BE2C (cell line): ENCODE measurements around the gene PTPRM.

Experiments
- DNase-seq: peaks from one replicate; pipeline ENCODE4 v3.0.0-alpha.2; 2020
- H3K27me3 ChIP-seq: fragments of 250-450 bp; sonication (Bioruptor Pico); 2 replicates; pipeline ENCODE4 v1.5.1; 2020; ENCODE audit warnings: mild to moderate bottlenecking
- H3K36me3 ChIP-seq: fragments of 250-450 bp; sonication (Bioruptor Pico); 2 replicates; pipeline ENCODE4 v1.5.1; 2020; ENCODE audit warnings: mild to moderate bottlenecking
- H3K4me1 ChIP-seq: fragments of 250-450 bp; sonication (Bioruptor Pico); 2 replicates; pipeline ENCODE4 v1.5.1; 2020
- H3K4me3 ChIP-seq: 2 replicates; pipeline ENCODE4 v1.5.1; 2011; ENCODE audit warnings: low read depth, low read length
- H3K9me3 ChIP-seq: fragments of 250-450 bp; sonication (Bioruptor Pico); 2 replicates; pipeline ENCODE4 v1.5.1; 2020
- TF ChIP-seq, protein P1 (sequence below): IDR thresholded peaks from 2 replicates; pipeline ENCODE4 v1.5.1; 2012; ENCODE audit warnings: mild to moderate bottlenecking, low read depth, low read length

Gene PTPRM

GRCh38 chr18:7923105-7923504, 356.0 kb downstream of the PTPRM start:
- no peaks in the 10 kb centered on the region for H3K4me1 ChIP-seq

DNA sequence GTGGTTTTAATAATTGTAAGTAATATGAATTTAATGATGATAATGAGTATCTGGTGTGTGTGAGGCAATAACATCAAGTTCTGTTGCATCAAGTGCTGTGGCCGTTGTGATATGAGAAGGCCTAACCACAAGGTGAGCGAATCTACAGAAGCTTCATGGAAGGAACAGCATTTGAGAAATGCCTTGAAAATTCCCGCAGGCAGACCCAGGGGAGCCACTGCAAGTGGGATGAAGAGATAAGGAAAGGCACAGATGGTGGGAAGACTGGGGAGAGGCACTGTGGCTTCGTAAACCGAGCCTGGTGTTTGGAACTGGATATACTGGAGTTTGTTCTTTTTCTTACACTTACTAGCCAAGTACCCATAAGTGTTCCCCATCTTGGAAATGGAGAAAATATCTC, 357.5 kb downstream of the PTPRM start:
- no peak for DNase-seq
- H3K4me3 ChIP-seq, result no peak overlapping the region
- no peaks in the 10 kb centered on the region for H3K4me1 ChIP-seq
- TF ChIP-seq, protein P1, sequence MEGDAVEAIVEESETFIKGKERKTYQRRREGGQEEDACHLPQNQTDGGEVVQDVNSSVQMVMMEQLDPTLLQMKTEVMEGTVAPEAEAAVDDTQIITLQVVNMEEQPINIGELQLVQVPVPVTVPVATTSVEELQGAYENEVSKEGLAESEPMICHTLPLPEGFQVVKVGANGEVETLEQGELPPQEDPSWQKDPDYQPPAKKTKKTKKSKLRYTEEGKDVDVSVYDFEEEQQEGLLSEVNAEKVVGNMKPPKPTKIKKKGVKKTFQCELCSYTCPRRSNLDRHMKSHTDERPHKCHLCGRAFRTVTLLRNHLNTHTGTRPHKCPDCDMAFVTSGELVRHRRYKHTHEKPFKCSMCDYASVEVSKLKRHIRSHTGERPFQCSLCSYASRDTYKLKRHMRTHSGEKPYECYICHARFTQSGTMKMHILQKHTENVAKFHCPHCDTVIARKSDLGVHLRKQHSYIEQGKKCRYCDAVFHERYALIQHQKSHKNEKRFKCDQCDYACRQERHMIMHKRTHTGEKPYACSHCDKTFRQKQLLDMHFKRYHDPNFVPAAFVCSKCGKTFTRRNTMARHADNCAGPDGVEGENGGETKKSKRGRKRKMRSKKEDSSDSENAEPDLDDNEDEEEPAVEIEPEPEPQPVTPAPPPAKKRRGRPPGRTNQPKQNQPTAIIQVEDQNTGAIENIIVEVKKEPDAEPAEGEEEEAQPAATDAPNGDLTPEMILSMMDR, result no peak
- no peaks in the 10 kb centered on the region for H3K27me3 ChIP-seq
- no peaks in the 10 kb centered on the region for H3K9me3 ChIP-seq
- H3K36me3 ChIP-seq, result no peaks in the 10 kb centered on the region

More at GRCh38 chr18:7923105-7923504, 356.0 kb downstream of the PTPRM start:
- TF ChIP-seq, protein P1, result no peak
- Histone ChIP-seq H3K36me3 (no peaks in the 10 kb centered on the region), H3K4me3 (no peak overlapping the region), H3K27me3 (no peaks in the 10 kb centered on the region), H3K9me3 (no peaks in the 10 kb centered on the region)
- DNase-seq, result no peak

DNA sequence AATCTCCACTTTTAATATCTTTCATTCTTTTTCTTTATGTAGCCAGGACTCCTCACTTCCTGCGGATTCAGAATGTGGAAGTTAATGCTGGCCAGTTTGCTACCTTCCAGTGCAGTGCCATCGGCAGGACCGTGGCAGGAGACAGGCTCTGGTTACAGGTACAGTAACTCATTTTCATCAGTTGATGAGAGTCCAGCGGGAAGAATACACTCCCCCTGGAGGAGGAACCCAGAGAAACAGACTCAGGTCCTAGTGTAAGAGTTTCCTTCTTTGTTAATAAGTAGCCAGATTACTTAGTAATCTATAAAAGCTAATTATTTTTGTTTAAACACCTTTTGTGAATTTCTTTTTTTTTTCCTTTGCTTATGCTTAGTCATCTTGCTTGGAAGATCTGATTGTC, 359.4 kb downstream of the PTPRM start:
- Histone ChIP-seq H3K36me3 (no peaks in the 10 kb centered on the region), H3K9me3 (no peaks in the 10 kb centered on the region), H3K27me3 (no peaks in the 10 kb centered on the region), H3K4me3 (no peak overlapping the region), H3K4me1 (no peaks in the 10 kb centered on the region)
- TF ChIP-seq, protein P1, result no peak
- DNase-seq, result no peak

DNA sequence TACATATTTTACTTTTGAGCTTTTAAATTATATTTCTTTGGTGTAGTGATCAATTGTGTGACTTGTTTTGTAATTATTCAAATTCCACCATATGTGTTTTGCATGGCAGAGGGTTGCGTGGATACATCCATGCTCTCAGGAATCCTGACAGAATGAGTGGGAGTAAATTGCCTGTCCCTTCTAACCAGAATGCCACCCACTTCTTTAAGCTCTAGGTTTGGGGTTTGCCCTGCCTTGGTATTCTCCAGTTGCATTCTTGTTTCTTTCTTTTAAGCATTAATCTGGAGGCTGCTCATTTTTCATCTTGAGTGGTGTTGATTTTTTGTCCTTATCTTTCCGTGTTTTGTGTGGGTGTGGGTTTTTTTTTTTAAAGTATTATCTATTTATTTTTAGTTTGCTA, 360.0 kb downstream of the PTPRM start:
- TF ChIP-seq, protein P1, result no peak
- no peak for DNase-seq
- Histone ChIP-seq H3K4me3 (no peak overlapping the region), H3K36me3 (no peaks in the 10 kb centered on the region), H3K9me3 (no peaks in the 10 kb centered on the region), H3K27me3 (no peaks in the 10 kb centered on the region), H3K4me1 (no peaks in the 10 kb centered on the region)

- no peaks in the 10 kb centered on the region for H3K27me3 ChIP-seq
- H3K9me3 ChIP-seq, result no peaks in the 10 kb centered on the region
- H3K4me3 ChIP-seq, result no peak overlapping the region
- no peaks in the 10 kb centered on the region for H3K4me1 ChIP-seq
- H3K36me3 ChIP-seq, result no peaks in the 10 kb centered on the region
- DNase-seq, result no peak
- TF ChIP-seq, protein P1, result no peak
These were observed 364.6 kb downstream of the PTPRM start for GRCh38 chr18:7931763-7932162.

DNA sequence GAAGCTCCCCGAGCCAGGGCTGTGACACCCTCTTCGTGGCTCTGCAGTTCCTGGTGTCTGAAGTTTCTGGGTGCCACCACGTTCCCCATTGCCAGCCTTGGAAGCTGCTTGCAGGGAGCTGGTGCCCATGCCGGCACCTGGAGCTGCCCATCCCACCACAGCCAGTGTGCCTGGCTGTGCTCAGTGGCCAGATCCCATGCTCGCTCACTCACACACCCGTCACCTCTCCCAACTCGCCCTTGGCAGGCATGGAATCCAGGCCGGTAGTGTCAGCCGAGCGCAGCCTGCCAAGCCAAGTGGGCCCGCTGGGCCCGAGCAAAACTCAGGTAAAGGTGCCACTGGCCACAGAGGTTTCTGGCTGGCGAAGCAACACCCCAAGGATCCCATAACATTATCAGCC, 370.2 kb downstream of the PTPRM start:
- H3K4me3 ChIP-seq, result no peak overlapping the region
- no peaks in the 10 kb centered on the region for H3K9me3 ChIP-seq
- no peaks in the 10 kb centered on the region for H3K27me3 ChIP-seq
- no peaks in the 10 kb centered on the region for H3K36me3 ChIP-seq
- TF ChIP-seq, protein P1, result no peak
- no peak for DNase-seq
- no peaks in the 10 kb centered on the region for H3K4me1 ChIP-seq
